Stimulated activated CD8-positive, alpha-beta memory T cell treated with anti-CD3 and anti-CD28 coated beads, Interleukin-7, amount 100 ng/mL, for 24 hours (primary cell): ENCODE results near the gene EID2B.

Experiments
- DNase-seq: peaks from one replicate; pipeline ENCODE4 v3.0.0-alpha.2; 2020; ENCODE audit warnings: low read depth

The EID2B gene

GRCh38 chr19:39498798-39499642, 33.6 kb downstream of the EID2B start, which contains the start of gene DLL3:
Gene DLL3, plus strand, starts transcription at chr19:39498947. Its CDS starts 28 bp downstream, at chr19:39498975.
- DNase-seq, result no peak

- no peak for DNase-seq
Observed at GRCh38 chr19:39497996-39498797, 34.5 kb downstream of the EID2B start.

GRCh38 chr19:39497701-39497995, 35.0 kb downstream of the EID2B start:
- DNase-seq, result no peak

- no peak for DNase-seq
Observed at GRCh38 chr19:39496063-39496462, 36.6 kb downstream of the EID2B start.

- DNase-seq, result no peak
Observed at GRCh38 chr19:39494661-39495060, 38.0 kb downstream of the EID2B start.

GRCh38 chr19:39492788-39493187, 39.9 kb downstream of the EID2B start:
- DNase-seq, result no peak

GRCh38 chr19:39492225-39492624, 40.4 kb downstream of the EID2B start:
- no peak for DNase-seq

GRCh38 chr19:39489756-39490155, 42.9 kb downstream of the EID2B start:
- no peak for DNase-seq

GRCh38 chr19:39483141-39483540, 49.5 kb downstream of the EID2B start:
- no peak for DNase-seq

- DNase-seq, result no peak
Observed at GRCh38 chr19:39481676-39482075, 51.0 kb downstream of the EID2B start.

GRCh38 chr19:39481229-39481545, 51.5 kb downstream of the EID2B start:
- no peak for DNase-seq
